GM18951 (cell line): ENCODE measurements around the gene CALN1.
"Not testable (repeated sequence)": the region's sequence is repeated elsewhere in the genome, so short reads cannot be mapped to it uniquely, and the experiment has no call there.

Source experiments
- POLR2A ChIP-seq: IDR thresholded peaks from 4 replicates; pipeline ENCODE4 v1.6.1; 2011; ENCODE audit warnings: mild to moderate bottlenecking; ENCODE audit not compliant: insufficient read length, insufficient read depth; ENCODE audit errors: extremely low read depth
- in situ Hi-C: fragments of 300-500 bp; cut with MboI; formaldehyde crosslinking; loops from one replicate; pipeline ENCODE4 v1.12.0; 2022; ENCODE audit warnings: low sequenced_read_pairs, mixed read lengths, inconsistent platforms; ENCODE audit not compliant: unreplicated experiment

CALN1 gene

DNA sequence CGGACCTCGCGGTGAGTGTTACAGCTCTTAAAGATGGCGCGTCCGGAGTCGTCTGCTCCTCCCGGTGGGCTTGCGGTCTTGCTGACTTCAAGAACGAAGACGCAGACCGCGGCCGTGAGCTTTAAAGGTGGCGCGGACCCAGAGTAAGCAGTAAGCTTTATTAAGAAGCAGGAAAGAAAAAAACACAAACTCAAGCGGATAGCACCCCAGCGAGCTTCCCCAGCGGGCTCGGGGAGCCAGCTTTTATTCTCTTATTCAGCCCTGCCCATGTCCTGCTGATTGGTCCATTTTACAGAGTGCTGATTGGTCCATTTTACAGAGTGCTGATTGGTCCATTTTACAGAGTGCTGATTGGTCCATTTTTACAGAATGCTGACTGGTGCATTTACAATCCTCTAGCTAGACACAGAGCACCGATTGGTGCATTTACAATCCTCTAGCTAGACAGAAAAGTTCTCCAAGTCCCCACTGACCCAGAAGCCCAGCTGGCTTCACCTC is at the start of gene CALN1:
CALN1 (minus strand) TSS at position 218 of the 498 bp plus-strand sequence.
- in situ Hi-C loops, result not testable (repeated sequence)

- no peak for TF ChIP-seq POLR2A
- in situ Hi-C loops, result no loop called here
Observed at GRCh38 chr7:72453471-72453870, 41.3 kb upstream of the CALN1 start.

DNA sequence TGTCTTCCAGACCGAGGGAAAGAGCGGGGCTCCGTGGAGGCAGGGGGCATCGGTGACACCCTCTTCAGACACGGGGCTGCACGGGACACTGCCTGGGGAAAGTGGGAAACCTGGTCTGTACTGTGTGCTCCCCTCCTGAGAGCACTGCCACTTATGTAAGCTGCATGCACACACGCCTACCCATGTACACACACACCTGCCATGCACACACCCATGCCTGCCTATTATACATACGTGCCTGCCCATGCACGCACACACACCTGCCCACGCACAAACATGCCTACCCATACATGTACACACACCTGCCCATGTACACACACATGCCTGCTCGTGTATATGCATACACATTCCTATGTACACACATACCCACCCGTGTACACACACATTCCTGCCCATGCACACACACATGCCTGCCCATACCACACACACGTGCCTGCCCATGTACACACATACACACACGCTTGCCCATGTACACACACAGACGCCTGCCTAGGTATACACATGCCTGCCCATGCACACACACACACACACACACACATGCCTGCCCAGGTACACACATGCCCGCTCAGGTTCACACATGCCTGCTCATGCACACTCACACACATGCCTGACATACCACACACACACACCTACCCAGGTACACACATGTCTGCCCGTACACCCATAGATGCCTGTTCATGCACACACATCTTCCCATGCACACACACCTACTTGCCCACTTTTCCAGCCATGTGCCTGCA is 35.5 kb upstream of the CALN1 start:
- in situ Hi-C loops, result no loop called here
- TF ChIP-seq POLR2A, result no peak

DNA sequence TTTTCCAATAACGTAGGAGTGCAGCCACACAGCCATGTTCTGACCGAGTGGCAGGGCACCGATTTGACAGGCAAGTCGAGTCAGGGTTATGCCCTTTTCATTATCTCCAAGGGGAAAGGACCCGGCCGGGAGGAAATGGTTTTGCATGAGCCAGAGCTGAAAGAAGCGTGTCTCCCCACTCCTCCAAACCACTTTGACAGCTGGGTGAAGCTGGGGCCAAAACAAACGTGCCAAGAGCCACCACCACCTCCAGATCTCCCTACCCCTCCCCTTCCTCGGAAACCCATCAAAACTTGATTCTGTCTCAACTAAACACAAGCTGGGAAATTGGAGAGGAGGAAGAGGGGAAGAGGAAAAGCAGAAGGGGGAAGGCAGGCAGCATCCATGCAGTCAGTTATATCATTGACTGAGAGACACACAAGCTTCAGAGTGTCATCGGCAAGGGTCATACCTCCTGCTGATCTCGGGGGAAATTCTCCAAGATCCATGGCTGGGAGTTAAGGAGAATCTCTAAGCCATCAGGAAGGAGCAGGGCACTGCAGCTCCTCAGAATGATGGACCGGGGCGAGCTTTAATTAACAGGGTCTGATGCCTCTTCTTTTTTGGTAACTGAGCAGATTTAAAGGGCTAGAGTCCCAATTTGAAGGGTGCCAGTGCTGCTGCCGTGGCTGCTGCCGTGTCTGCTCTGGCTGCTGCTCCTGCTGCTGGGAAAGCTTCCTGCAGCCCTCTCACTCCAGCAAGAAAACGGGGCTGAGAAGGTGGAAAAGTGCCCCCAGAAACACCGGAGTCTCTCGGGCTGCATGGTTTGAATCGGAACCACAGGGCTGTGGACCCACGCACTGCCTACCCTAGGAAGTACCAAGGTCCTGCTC is 34.7 kb upstream of the CALN1 start:
- in situ Hi-C loops, result no loop called here
- no peak for TF ChIP-seq POLR2A

- in situ Hi-C loops, result no loop called here
- no peak for TF ChIP-seq POLR2A
Observed at GRCh38 chr7:72446131-72446530, 34.0 kb upstream of the CALN1 start.

DNA sequence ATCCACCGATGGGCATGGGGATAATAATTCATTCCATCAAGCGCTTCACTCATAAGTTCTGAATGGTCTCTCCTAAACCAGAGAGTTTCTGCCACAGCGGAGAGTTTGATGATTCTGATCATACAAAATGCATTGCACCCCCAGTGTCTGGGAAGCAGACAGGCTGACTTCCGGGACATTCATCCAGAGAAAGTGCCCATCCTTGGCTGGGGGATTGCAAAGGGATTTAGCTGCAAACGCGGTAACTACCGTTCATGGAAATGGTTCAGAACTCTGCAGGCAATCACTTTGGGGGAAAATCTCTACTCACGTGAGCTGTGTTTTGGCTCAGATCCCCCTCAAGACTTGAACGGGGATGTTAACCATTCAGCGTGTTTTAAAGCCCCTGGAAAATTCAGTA is 33.4 kb upstream of the CALN1 start:
- TF ChIP-seq POLR2A, result no peak
- in situ Hi-C loops, result no loop called here

- in situ Hi-C loops, result no loop called here
- no peak for TF ChIP-seq POLR2A
Observed at GRCh38 chr7:72445075-72445474, 32.9 kb upstream of the CALN1 start.

DNA sequence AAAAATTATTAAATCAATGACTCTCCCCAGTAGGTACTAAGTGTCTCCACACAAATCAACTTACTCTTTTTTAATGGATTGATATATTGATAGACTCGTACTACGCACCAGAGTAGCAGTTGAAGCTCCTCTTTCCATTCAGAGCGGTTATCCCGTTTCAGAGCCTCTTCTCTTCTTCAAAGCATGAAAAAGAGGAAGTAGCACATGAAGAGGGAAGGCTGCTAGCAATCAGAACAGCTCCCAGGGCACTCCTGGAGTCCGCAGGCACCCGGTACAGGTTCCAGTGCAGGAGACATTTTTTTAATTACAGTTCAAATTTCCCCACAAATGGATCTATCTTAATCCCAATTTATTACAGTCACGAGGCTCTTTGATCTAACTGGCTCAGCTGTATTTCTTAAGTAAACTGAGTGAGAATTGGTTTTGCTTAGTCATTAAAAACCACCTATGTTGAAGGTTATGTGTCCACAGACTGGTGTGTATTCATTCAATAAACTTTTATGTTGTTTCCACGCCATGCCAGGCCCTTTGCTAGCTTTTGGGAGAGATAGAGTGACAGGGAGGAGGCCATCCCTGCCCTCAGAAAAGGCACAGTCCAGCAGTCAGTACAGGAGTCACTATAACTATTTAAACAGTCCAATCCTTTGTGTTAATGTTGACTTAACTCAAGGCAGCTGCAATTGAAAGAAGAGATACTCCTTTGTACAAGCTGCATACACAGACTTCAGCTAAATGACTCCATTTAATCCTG is 32.1 kb upstream of the CALN1 start:
- in situ Hi-C loops, result no loop called here
- no peak for TF ChIP-seq POLR2A

DNA sequence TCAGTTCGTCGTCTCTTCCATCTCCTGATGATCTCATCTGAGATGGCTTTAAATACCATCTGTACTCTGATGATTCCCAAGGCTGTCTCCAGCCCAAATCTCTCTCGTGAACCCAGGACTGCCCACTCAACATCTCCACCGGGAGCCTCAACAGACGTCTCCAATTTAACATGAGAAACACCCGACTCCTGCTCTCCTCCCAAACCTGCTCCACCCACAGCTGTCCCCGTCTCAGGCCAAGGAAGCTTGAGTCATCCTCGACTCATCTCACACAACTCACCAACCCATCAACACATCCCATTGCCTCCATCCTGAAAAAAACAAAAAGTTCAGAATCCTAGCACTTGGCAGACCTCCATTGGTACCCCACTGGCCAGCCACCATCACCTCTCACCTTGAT is 29.7 kb upstream of the CALN1 start:
- in situ Hi-C loops, result no loop called here
- no peak for TF ChIP-seq POLR2A

GRCh38 chr7:72438491-72438890 is 26.4 kb upstream of the CALN1 start:
- TF ChIP-seq POLR2A, result no peak
- in situ Hi-C loops, result no loop called here

- no peak for TF ChIP-seq POLR2A
- in situ Hi-C loops, result no loop called here
Observed at GRCh38 chr7:72437610-72438009, 25.5 kb upstream of the CALN1 start.

DNA sequence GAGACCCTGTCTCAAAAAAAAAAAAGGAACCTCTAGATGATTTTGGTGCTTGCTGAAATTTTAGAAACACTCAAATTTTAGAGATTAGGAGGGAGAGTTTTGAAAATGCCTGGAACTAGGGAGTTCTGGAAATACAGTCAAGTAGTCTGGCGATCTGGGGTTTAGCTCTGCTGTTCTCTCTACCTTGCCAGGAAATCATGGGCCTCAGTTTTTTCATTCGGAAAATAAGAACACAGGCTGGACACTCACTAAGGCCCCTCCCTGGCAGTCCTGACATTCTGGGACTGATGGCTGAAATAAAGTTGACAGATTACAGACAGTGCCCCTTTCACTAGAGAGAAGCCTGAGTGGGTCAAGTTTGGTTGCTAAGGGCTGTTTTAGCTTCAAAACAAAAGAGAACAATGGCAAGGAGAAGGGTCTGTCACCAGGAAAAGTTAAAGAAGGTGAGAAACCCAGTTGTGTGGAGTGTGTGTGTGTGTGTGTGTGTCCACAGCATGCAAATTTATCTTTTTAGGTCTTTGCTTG is 25.0 kb upstream of the CALN1 start:
- in situ Hi-C loops, result no loop called here
- no peak for TF ChIP-seq POLR2A

- no peak for TF ChIP-seq POLR2A
- in situ Hi-C loops, result no loop called here
Observed at GRCh38 chr7:72435925-72436480, 23.9 kb upstream of the CALN1 start.
